GM12874 (cell line): ENCODE data around the gene TBL1XR1.

ENCODE experiments used
- CTCF ChIP-seq: IDR thresholded peaks from 2 replicates; pipeline ENCODE4 v1.5.1; 2011; ENCODE audit warnings: low read depth, mild to moderate bottlenecking, control low read depth, low read length, moderate library complexity; ENCODE audit not compliant: insufficient read depth

The TBL1XR1 gene

GRCh38 chr3:177141471-177141870 is 55.8 kb downstream of the TBL1XR1 start:
- TF ChIP-seq CTCF, result no peak

GRCh38 chr3:177137774-177138705 is 59.2 kb downstream of the TBL1XR1 start:
- TF ChIP-seq CTCF, result no peak

- no peak for TF ChIP-seq CTCF
These were observed 60.5 kb downstream of the TBL1XR1 start for GRCh38 chr3:177136741-177137140.

- no peak for TF ChIP-seq CTCF
These were observed 61.3 kb downstream of the TBL1XR1 start for GRCh38 chr3:177135841-177136492.

- TF ChIP-seq CTCF, result no peak
These were observed 62.5 kb downstream of the TBL1XR1 start for GRCh38 chr3:177134816-177135210.

- TF ChIP-seq CTCF, result no peak
These were observed 63.1 kb downstream of the TBL1XR1 start for GRCh38 chr3:177133860-177134815.
